Activated CD4-positive, alpha-beta T cell treated with anti-CD3 and anti-CD28 coated beads, Interleukin-2, amount 50 U/mL, for 24 hours (primary cell): ENCODE data around the gene C16orf95.
"Not testable (repeated sequence)": the region's sequence is repeated elsewhere in the genome, so short reads cannot be mapped to it uniquely, and the experiment has no call there.

ENCODE experiments used
- DNase-seq, 2 donors: peaks; one replicate each; pipeline ENCODE4 v3.0.0-alpha.2; 2020; ENCODE audit warnings: low read depth in 1 of 2, low spot score in 1 of 2

The C16orf95 gene

GRCh38 chr16:87293990-87294389 lies 23.2 kb downstream of the C16orf95 start:
- DNase-seq: no peak

- no peak for DNase-seq
These were observed 25.2 kb downstream of the C16orf95 start for GRCh38 chr16:87291944-87292343.

GRCh38 chr16:87288753-87289362 lies 28.3 kb downstream of the C16orf95 start:
- DNase-seq: no peak

- DNase-seq: no peak
These were observed 30.2 kb downstream of the C16orf95 start for GRCh38 chr16:87286839-87287626.

GRCh38 chr16:87284183-87284582 lies 33.0 kb downstream of the C16orf95 start:
- no peak for DNase-seq

- no peak for DNase-seq
These were observed 38.0 kb downstream of the C16orf95 start for GRCh38 chr16:87279094-87279658.

- DNase-seq: peak in 1 of 2 donors; percentile 11
These were observed 38.8 kb downstream of the C16orf95 start for GRCh38 chr16:87278191-87279093.

- no peak for DNase-seq
These were observed 40.3 kb downstream of the C16orf95 start for GRCh38 chr16:87276924-87277323.

GRCh38 chr16:87276091-87276701 lies 41.0 kb downstream of the C16orf95 start:
- DNase-seq: no peak

GRCh38 chr16:87274794-87275193 lies 42.4 kb downstream of the C16orf95 start:
- no peak for DNase-seq

- DNase-seq: no peak
These were observed 43.6 kb downstream of the C16orf95 start for GRCh38 chr16:87273471-87274030.

- no peak for DNase-seq
These were observed 45.9 kb downstream of the C16orf95 start for GRCh38 chr16:87271256-87271655.

GRCh38 chr16:87267566-87267965 lies 49.6 kb downstream of the C16orf95 start:
- DNase-seq: no peak

GRCh38 chr16:87266846-87267245 lies 50.3 kb downstream of the C16orf95 start:
- no peak for DNase-seq

GRCh38 chr16:87265261-87265660 lies 51.9 kb downstream of the C16orf95 start:
- no peak for DNase-seq

- DNase-seq: no peak
These were observed 52.6 kb downstream of the C16orf95 start for GRCh38 chr16:87264634-87265033.

GRCh38 chr16:87263418-87264052 lies 53.7 kb downstream of the C16orf95 start:
- DNase-seq: no peak

- DNase-seq: no peak
These were observed 57.8 kb downstream of the C16orf95 start for GRCh38 chr16:87259431-87259830.

- DNase-seq: not testable (repeated sequence)
These were observed 58.5 kb downstream of the C16orf95 start for GRCh38 chr16:87258653-87259052.

GRCh38 chr16:87255866-87256265 lies 61.3 kb downstream of the C16orf95 start:
- DNase-seq: no peak
